ENCODE results near the gene MTX1.

The MTX1 gene

DNA sequence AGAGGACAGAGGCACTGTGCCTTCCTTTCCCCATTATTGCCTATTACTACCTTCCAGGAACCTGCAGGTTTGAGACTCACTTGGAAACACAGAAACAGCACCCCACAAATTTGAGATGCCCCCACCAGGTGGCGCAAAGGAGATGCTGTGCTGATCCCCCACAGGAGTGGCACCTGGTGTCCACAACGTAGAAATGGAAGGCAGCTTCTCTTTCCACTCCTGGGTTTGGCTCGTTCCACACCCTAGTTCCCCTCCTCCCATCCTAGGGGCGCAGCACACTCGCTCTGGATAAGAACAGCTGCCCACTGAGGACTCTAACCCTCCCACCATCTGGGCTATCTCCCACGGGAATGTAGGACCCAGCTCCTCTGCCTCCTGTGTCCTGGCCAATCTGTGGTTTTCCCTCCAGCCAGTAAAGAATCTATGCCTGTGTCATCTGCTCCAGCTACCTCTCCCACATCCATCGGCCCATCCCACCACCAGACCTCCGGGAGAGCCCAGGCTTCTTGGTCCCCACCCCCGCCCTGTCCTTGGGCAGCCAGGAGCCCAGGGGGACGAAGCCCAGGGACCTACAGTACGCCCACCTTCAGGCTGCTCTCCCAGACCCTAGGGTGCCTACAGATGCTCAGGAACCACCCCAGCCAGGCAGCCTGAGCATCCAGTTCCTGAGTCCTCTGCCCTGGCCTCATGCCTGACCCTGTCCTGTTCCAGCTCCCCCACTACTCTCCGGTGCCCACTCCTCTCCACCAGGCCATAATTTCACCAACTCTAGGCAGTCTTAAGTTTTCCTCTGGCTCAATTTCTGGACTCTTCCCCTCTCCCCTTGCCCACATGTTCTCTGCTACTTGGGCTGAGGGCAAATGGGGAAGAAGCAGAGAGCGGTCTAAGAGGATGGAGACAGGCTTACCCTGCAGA, 1.3 kb upstream of the MTX1 start:
- ATAC-seq, result peak; percentile 63
- TF ChIP-seq ZNF565 (CRISPR knock-in tag; conservative IDR thresholded peaks at IDR 0.05; ENCODE audit: low read depth) (no peak), ESRRG (CRISPR knock-in tag; IDR thresholded peaks at IDR 0.05) (no peak), PPARA (CRISPR knock-in tag; IDR thresholded peaks at IDR 0.05; ENCODE audit: borderline replicate concordance) (no peak), CSDC2 (CRISPR knock-in tag; IDR thresholded peaks at IDR 0.05) (no peak), TSHZ2 (CRISPR knock-in tag; IDR thresholded peaks at IDR 0.05) (no peak), GLIS3 (CRISPR knock-in tag; IDR thresholded peaks at IDR 0.05) (no peak), PATZ1 (CRISPR knock-in tag; IDR thresholded peaks at IDR 0.05; ENCODE audit: borderline replicate concordance) (no peak), ZFP30 (CRISPR knock-in tag; IDR thresholded peaks at IDR 0.05) (no peak), BACH2 (CRISPR knock-in tag; IDR thresholded peaks at IDR 0.05; ENCODE audit: borderline replicate concordance) (no peak), RARB (CRISPR knock-in tag; IDR thresholded peaks at IDR 0.05) (no peak), ZNF8 (CRISPR knock-in tag; IDR thresholded peaks at IDR 0.05) (no peak)
- TF ChIP-seq, protein P1, sequence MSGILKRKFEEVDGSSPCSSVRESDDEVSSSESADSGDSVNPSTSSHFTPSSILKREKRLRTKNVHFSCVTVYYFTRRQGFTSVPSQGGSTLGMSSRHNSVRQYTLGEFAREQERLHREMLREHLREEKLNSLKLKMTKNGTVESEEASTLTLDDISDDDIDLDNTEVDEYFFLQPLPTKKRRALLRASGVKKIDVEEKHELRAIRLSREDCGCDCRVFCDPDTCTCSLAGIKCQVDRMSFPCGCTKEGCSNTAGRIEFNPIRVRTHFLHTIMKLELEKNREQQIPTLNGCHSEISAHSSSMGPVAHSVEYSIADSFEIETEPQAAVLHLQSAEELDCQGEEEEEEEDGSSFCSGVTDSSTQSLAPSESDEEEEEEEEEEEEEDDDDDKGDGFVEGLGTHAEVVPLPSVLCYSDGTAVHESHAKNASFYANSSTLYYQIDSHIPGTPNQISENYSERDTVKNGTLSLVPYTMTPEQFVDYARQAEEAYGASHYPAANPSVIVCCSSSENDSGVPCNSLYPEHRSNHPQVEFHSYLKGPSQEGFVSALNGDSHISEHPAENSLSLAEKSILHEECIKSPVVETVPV (CRISPR knock-in tag; IDR thresholded peaks at IDR 0.05), result no peak

DNA sequence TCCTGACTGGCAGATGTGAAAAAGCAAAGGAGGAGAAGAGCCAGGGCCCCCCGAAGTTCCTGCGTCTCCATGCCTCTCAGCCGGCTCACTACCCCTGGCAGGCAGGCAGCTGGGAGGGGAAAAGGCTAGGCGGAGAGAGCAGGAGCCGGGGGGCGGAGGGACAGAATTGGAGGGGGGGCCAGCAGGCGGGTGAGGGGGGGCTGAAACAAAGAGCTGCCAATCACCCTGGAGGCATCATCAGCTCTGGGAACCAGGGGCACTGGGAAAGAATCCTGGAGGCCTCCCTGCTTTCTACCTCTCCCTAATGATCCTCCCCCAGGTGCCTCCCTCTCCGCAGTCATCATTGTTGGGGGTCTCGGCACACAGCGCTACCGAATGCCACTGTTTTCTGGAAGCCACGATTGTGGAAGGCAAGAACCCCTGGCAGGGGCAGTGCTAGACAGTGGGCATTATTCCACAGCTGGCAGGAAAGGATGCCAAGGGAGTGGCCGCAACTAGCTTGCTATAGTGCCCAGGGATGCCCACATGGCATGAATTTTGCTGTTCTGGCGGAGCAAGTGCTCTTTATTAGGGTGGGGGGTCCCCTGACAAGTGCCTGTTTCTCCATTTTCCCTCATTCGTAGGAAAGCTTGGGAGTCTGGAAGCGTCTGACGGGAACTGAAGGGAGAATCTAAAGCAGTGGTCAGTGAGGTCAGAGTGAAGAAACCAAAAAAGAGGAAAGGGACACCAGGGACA, 522 bp upstream of the MTX1 start, which contains the start of gene THBS3:
TSS of gene THBS3 (minus strand) at position 92 of the 735 bp plus-strand sequence. CDS start at position 71, 21 bp downstream.
- ATAC-seq, result peak; percentile 44
- TF ChIP-seq, protein P2, sequence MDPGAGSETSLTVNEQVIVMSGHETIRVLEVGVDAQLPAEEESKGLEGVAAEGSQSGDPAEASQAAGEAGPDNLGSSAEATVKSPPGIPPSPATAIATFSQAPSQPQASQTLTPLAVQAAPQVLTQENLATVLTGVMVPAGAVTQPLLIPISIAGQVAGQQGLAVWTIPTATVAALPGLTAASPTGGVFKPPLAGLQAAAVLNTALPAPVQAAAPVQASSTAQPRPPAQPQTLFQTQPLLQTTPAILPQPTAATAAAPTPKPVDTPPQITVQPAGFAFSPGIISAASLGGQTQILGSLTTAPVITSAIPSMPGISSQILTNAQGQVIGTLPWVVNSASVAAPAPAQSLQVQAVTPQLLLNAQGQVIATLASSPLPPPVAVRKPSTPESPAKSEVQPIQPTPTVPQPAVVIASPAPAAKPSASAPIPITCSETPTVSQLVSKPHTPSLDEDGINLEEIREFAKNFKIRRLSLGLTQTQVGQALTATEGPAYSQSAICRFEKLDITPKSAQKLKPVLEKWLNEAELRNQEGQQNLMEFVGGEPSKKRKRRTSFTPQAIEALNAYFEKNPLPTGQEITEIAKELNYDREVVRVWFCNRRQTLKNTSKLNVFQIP (CRISPR knock-in tag; IDR thresholded peaks at IDR 0.05; ENCODE audit: borderline replicate concordance, low read depth), result no peak
- peak; percentile 47; the same call in 1 of the 2 replicates for TF ChIP-seq PATZ1 (CRISPR knock-in tag; IDR thresholded peaks at IDR 0.05; ENCODE audit: borderline replicate concordance)

DNA sequence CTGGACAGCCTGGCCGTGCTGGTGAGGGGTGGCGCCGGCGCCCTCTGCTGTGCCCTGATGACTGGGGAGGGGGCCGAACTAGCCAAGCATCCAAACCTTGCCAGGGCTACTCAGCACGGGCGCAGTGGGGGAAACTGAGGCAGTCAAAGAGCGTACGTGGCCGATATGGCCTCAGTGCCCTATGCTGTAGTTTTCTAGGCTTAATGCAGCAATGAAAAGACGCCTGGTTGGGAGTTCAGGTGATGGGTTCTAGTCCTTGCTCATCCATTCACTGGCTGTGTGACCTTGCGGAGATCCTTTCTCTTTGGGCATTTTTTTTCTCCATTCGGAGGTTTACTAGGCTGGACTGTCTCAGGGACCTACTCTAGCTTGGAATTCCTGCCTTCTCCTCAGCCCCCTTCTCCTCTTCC, 822 bp downstream of the MTX1 start:
- TF ChIP-seq PATZ1 (CRISPR knock-in tag; IDR thresholded peaks at IDR 0.05; ENCODE audit: borderline replicate concordance) (no peak), RARB (CRISPR knock-in tag; IDR thresholded peaks at IDR 0.05) (peak; percentile 67; the same call in 1 of the 2 replicates)
- no peak for ATAC-seq
